HL-60 (cell line): Measurements from ENCODE around the gene GDA.

Experiments
- DNase-seq, 2 experiments: peaks; one replicate each; pipeline ENCODE4 v3.0.0-alpha.2; 2010 to 2020; ENCODE audit warnings: low read depth in 1 of 2, low spot score in 1 of 2
- H3K27ac ChIP-seq: fragments of 250-450 bp; sonication (Bioruptor Pico); replicated peaks from 2 replicates; pipeline ENCODE4 v1.5.1; 2020; ENCODE audit warnings: mild to moderate bottlenecking, moderate library complexity
- H3K27me3 ChIP-seq: fragments of 250-450 bp; sonication (Bioruptor Pico); 2 replicates; pipeline ENCODE4 v1.5.1; 2021; ENCODE audit warnings: mild to moderate bottlenecking, moderate library complexity; ENCODE audit not compliant: insufficient read depth, poor library complexity, severe bottlenecking
- H3K4me3 ChIP-seq: replicated peaks from 2 replicates; pipeline ENCODE4 v1.5.1; 2011; ENCODE audit warnings: mild to moderate bottlenecking, control low read depth, low read length; ENCODE audit not compliant: insufficient read depth
- CTCF ChIP-seq: IDR thresholded peaks from one replicate; pipeline ENCODE4 v1.5.1; 2011; ENCODE audit warnings: low read length, control low read depth, inconsistent platforms; ENCODE audit not compliant: insufficient read depth
- GABPA ChIP-seq: IDR thresholded peaks from 2 replicates; pipeline ENCODE4 v1.6.1; 2012; ENCODE audit warnings: low read depth
- POLR2AphosphoS5 ChIP-seq: IDR thresholded peaks from 2 replicates; pipeline ENCODE4 v1.6.1; 2012; ENCODE audit warnings: low read depth
- REST ChIP-seq: IDR thresholded peaks from 2 replicates; pipeline ENCODE4 v1.6.1; 2012; ENCODE audit warnings: low read depth; ENCODE audit not compliant: insufficient replicate concordance
- SPI1 ChIP-seq: IDR thresholded peaks from 2 replicates; pipeline ENCODE4 v1.6.1; 2012; ENCODE audit warnings: low read depth, mild to moderate bottlenecking, borderline replicate concordance

Gene GDA

GRCh38 chr9:72140586-72140985, 8.7 kb upstream of the GDA start:
- DNase-seq: no peak
- TF ChIP-seq REST (no peak), POLR2AphosphoS5 (no peak), SPI1 (no peak), GABPA (no peak), CTCF (no peak)
- Histone ChIP-seq H3K27ac (no peak overlapping the region), H3K27me3 (no peaks in the 10 kb centered on the region), H3K4me3 (no peak overlapping the region)

- Histone ChIP-seq H3K27me3 (no peaks in the 10 kb centered on the region), H3K27ac (no peak overlapping the region), H3K4me3 (no peak overlapping the region)
- TF ChIP-seq REST: peak; percentile 36
- TF ChIP-seq POLR2AphosphoS5: no peak
- no peak for DNase-seq
These were observed 7.8 kb upstream of the GDA start for GRCh38 chr9:72141484-72141883.

GRCh38 chr9:72144756-72145492, 4.3 kb upstream of the GDA start:
- H3K27me3 ChIP-seq: peaks cover 11% of the 10 kb centered on the region
- DNase-seq: no peak
- no peak overlapping the region for H3K4me3 ChIP-seq
- H3K27ac ChIP-seq: no peak overlapping the region
- TF ChIP-seq CTCF (no peak), POLR2AphosphoS5 (no peak), GABPA (no peak), REST (no peak), SPI1 (no peak)
